Endodermal cell (in vitro differentiated cells): ENCODE measurements around the gene CCDC97. TPM values are rescaled to one million over a fixed set of nuclear protein-coding genes. Genes with fewer than 3 reads are reported as not detected.
"Not testable (repeated sequence)": the region's sequence is repeated elsewhere in the genome, so short reads cannot be mapped to it uniquely, and the experiment has no call there.

Experiments used
- DNase-seq: peaks from one replicate; pipeline ENCODE4 v3.0.0-alpha.2; 2017
- H3K27ac ChIP-seq: 2 replicates; pipeline ENCODE4 v1.5.1; 2013; ENCODE audit warnings: mild to moderate bottlenecking, low read depth, low read length, moderate library complexity
- H3K27me3 ChIP-seq: 2 replicates; pipeline ENCODE4 v1.6.1; 2013; ENCODE audit warnings: mild to moderate bottlenecking, low read length, moderate library complexity; ENCODE audit not compliant: insufficient read depth, control insufficient read depth, poor library complexity, severe bottlenecking
- H3K36me3 ChIP-seq: 2 replicates; pipeline ENCODE4 v1.7.0; 2013; ENCODE audit warnings: mild to moderate bottlenecking, low read length, moderate library complexity; ENCODE audit not compliant: control insufficient read depth, insufficient read depth
- H3K4me1 ChIP-seq: one replicate; pipeline ENCODE4 v1.7.0; 2013; ENCODE audit warnings: low read length; ENCODE audit not compliant: control insufficient read depth, insufficient read depth
- H3K4me3 ChIP-seq: 2 replicates; pipeline ENCODE4 v1.5.1; 2013; ENCODE audit warnings: mild to moderate bottlenecking, low read length, moderate library complexity
- H3K9ac ChIP-seq: 2 replicates; pipeline ENCODE4 v1.6.1; 2013; ENCODE audit warnings: mild to moderate bottlenecking, low read length, moderate library complexity; ENCODE audit not compliant: poor library complexity, severe bottlenecking; ENCODE audit errors: extremely low read depth
- H3K9me3 ChIP-seq: 2 replicates; pipeline ENCODE4 v1.6.1; 2013; ENCODE audit warnings: mild to moderate bottlenecking, low read length, moderate library complexity; ENCODE audit not compliant: control insufficient read depth
- H3K27ac Mint-ChIP-seq: 2 replicates; pipeline ENCODE4 v1.8.0; 2020; ENCODE audit warnings: mixed read lengths
- H3K27me3 Mint-ChIP-seq: 2 replicates; pipeline ENCODE4 v1.8.0; 2021; ENCODE audit warnings: mild to moderate bottlenecking, mixed read lengths; ENCODE audit not compliant: insufficient read depth
- H3K36me3 Mint-ChIP-seq: 2 replicates; pipeline ENCODE4 v1.8.0; 2020; ENCODE audit warnings: low read depth, mixed read lengths
- H3K4me1 Mint-ChIP-seq: 2 replicates; pipeline ENCODE4 v1.8.0; 2020; ENCODE audit warnings: mixed read lengths
- H3K4me3 Mint-ChIP-seq: 2 replicates; pipeline ENCODE4 v1.8.0; 2020; ENCODE audit warnings: mild to moderate bottlenecking, moderate library complexity, mixed read lengths
- H3K9me3 Mint-ChIP-seq: 2 replicates; pipeline ENCODE4 v1.8.0; 2020; ENCODE audit warnings: mild to moderate bottlenecking, mixed read lengths
- CTCF ChIP-seq: fragments of 200-600 bp; sonication (generic); conservative IDR thresholded peaks from 2 replicates; pipeline ENCODE4 v1.5.0; 2021; ENCODE audit warnings: antibody characterized with exemption, mild to moderate bottlenecking
- WGBS, 2 experiments: methylation state at CpG; one replicate each; pipeline versions ENCODE4 v1.1.5 to v1.1.7; 2013; ENCODE audit warnings: missing lambda C conversion rate in 2 of 2, mixed read lengths in 1 of 2; ENCODE audit not compliant: insufficient coverage in 1 of 2, insufficient read length in 1 of 2; 5-methylcytosine and 5-hydroxymethylcytosine counted together
- total RNA-seq, 2 donors: library from RNA; stranded (reverse); fragmentation: NEBNext Ultra II Directional in 1 of 2; extraction: Animal tissue kit (Norgen Biotek cat#: 25700) in 1 of 2; gene quantifications; 2 replicates in 1 of 2; 3 replicates in 1 of 2; pipeline ENCODE4 v1.2.1, GENCODE V29; 2021

The CCDC97 gene
- total RNA-seq, 2 donors from 2014 or later: 38.4 to 44.6 TPM

- Histone ChIP-seq H3K9ac (no peak overlapping the region), H3K27me3 (no peaks in the 10 kb centered on the region), H3K4me3 (no peak overlapping the region), H3K9me3 (no peaks in the 10 kb centered on the region), H3K36me3 (peaks cover 96% of the 10 kb centered on the region), H3K27ac (no peak overlapping the region), H3K4me1 (no peaks in the 10 kb centered on the region)
- no peak overlapping the region for H3K27ac Mint-ChIP-seq
- no peaks in the 10 kb centered on the region for H3K27me3 Mint-ChIP-seq
- H3K9me3 Mint-ChIP-seq: no peaks in the 10 kb centered on the region
- WGBS, 2 experiments: 94 to 100% methylated on average over 1 of the region's 2 CpGs
- peaks cover 87% of the 10 kb centered on the region for H3K36me3 Mint-ChIP-seq
- no peaks in the 10 kb centered on the region for H3K4me1 Mint-ChIP-seq
- TF ChIP-seq CTCF: no peak
- no peak overlapping the region for H3K4me3 Mint-ChIP-seq
- no peak for DNase-seq
Observed at GRCh38 chr19:41278478-41278877, 31.5 kb upstream of the CCDC97 start.

- no peak overlapping the region for H3K27ac ChIP-seq
- DNase-seq: no peak
- H3K27me3 ChIP-seq: no peaks in the 10 kb centered on the region
- no peak overlapping the region for H3K9ac ChIP-seq
- Mint-ChIP-seq H3K36me3 (peaks cover 83% of the 10 kb centered on the region), H3K27me3 (no peaks in the 10 kb centered on the region), H3K9me3 (no peaks in the 10 kb centered on the region), H3K4me1 (peaks cover 2% of the 10 kb centered on the region), H3K27ac (peak overlapping the region; percentile 27), H3K4me3 (no peak overlapping the region)
- H3K4me1 ChIP-seq: no peaks in the 10 kb centered on the region
- H3K9me3 ChIP-seq: no peaks in the 10 kb centered on the region
- TF ChIP-seq CTCF: no peak
- WGBS, 2 experiments: 82 to 100% methylated on average over 2 to 3 of the region's 3 CpGs
- H3K36me3 ChIP-seq: peaks cover 91% of the 10 kb centered on the region
- H3K4me3 ChIP-seq: no peak overlapping the region
Observed at GRCh38 chr19:41288673-41289530, 21.1 kb upstream of the CCDC97 start.

- H3K27me3 ChIP-seq, H3K4me1 Mint-ChIP-seq, H3K4me3 Mint-ChIP-seq, H3K27ac ChIP-seq, DNase-seq, H3K9ac ChIP-seq, H3K27me3 Mint-ChIP-seq, H3K9me3 Mint-ChIP-seq, H3K9me3 ChIP-seq, H3K4me1 ChIP-seq, H3K4me3 ChIP-seq: not testable (repeated sequence)
- H3K36me3 Mint-ChIP-seq: peaks cover 86% of the 10 kb centered on the region
- peaks cover 91% of the 10 kb centered on the region for H3K36me3 ChIP-seq
- peak overlapping the region; percentile 37 for H3K27ac Mint-ChIP-seq
- 89 to 94% methylated on average over 8 of the region's 8 CpGs for WGBS, 2 experiments
Observed at GRCh38 chr19:41289814-41290213, 20.2 kb upstream of the CCDC97 start.
